ENCODE data around the gene SNX20.

Gene SNX20

GRCh38 chr16:50719401-50720337 lies 38.6 kb upstream of the SNX20 start:
- Histone ChIP-seq H3K36me3 (ENCODE audit: control insufficient read depth, insufficient read depth, low read length) (peaks cover 2% of the 10 kb centered on the region), H3K4me3 (replicated peaks; ENCODE audit: low read depth, low read length) (no peak overlapping the region), H3K27me3 (replicated peaks; ENCODE audit: control insufficient read depth, insufficient read depth, low read length) (no peaks in the 10 kb centered on the region)
- no peak for DNase-seq (ENCODE audit: extremely low read depth, insufficient read length)
- TF ChIP-seq CTCF (IDR thresholded peaks at IDR 0.05; ENCODE audit: insufficient read depth, low read length, poor library complexity, severe bottlenecking): no peak

GRCh38 chr16:50718761-50719400 lies 37.8 kb upstream of the SNX20 start:
- no peak for TF ChIP-seq CTCF (IDR thresholded peaks at IDR 0.05; ENCODE audit: insufficient read depth, low read length, poor library complexity, severe bottlenecking)
- no peak for DNase-seq (ENCODE audit: extremely low read depth, insufficient read length)
- peaks cover 1% of the 10 kb centered on the region for H3K36me3 ChIP-seq (ENCODE audit: control insufficient read depth, insufficient read depth, low read length)
- no peak overlapping the region for H3K4me3 ChIP-seq (replicated peaks; ENCODE audit: low read depth, low read length)
- H3K27me3 ChIP-seq (replicated peaks; ENCODE audit: control insufficient read depth, insufficient read depth, low read length): no peaks in the 10 kb centered on the region

GRCh38 chr16:50718061-50718760 lies 37.1 kb upstream of the SNX20 start:
- H3K4me3 ChIP-seq (replicated peaks; ENCODE audit: low read depth, low read length): no peak overlapping the region
- H3K27me3 ChIP-seq (replicated peaks; ENCODE audit: control insufficient read depth, insufficient read depth, low read length): no peaks in the 10 kb centered on the region
- DNase-seq (ENCODE audit: extremely low read depth, insufficient read length): no peak
- H3K36me3 ChIP-seq (ENCODE audit: control insufficient read depth, insufficient read depth, low read length): peaks cover under 1% of the 10 kb centered on the region
- TF ChIP-seq CTCF (IDR thresholded peaks at IDR 0.05; ENCODE audit: insufficient read depth, low read length, poor library complexity, severe bottlenecking): no peak

- Histone ChIP-seq H3K27me3 (replicated peaks; ENCODE audit: control insufficient read depth, insufficient read depth, low read length) (no peaks in the 10 kb centered on the region), H3K4me3 (replicated peaks; ENCODE audit: low read depth, low read length) (no peak overlapping the region), H3K36me3 (ENCODE audit: control insufficient read depth, insufficient read depth, low read length) (no peaks in the 10 kb centered on the region; the same call in none of the 2 replicates)
- no peak for TF ChIP-seq CTCF (IDR thresholded peaks at IDR 0.05; ENCODE audit: insufficient read depth, low read length, poor library complexity, severe bottlenecking)
- no peak for DNase-seq (ENCODE audit: extremely low read depth, insufficient read length)
Observed at GRCh38 chr16:50717494-50717893, 36.4 kb upstream of the SNX20 start.

- H3K4me3 ChIP-seq (replicated peaks; ENCODE audit: low read depth, low read length): no peak overlapping the region
- DNase-seq (ENCODE audit: extremely low read depth, insufficient read length): no peak
- TF ChIP-seq CTCF (IDR thresholded peaks at IDR 0.05; ENCODE audit: insufficient read depth, low read length, poor library complexity, severe bottlenecking): no peak
- no peaks in the 10 kb centered on the region for H3K27me3 ChIP-seq (replicated peaks; ENCODE audit: control insufficient read depth, insufficient read depth, low read length)
- no peaks in the 10 kb centered on the region; the same call in none of the 2 replicates for H3K36me3 ChIP-seq (ENCODE audit: control insufficient read depth, insufficient read depth, low read length)
Observed at GRCh38 chr16:50717091-50717490, 36.0 kb upstream of the SNX20 start.

All from GM06990 (cell line).